GM12891 (cell line): ENCODE results near the gene GDPD4.

Source experiments
- PAX5 ChIP-seq: IDR thresholded peaks from 2 replicates; pipeline ENCODE4 v1.6.1; 2011; ENCODE audit warnings: low read length, moderate library complexity, mild to moderate bottlenecking; ENCODE audit not compliant: insufficient read depth, severe bottlenecking
- POLR2A ChIP-seq: IDR thresholded peaks from 2 replicates; pipeline ENCODE4 v1.6.1; 2011; ENCODE audit warnings: low read depth, low read length, control low read depth
- POLR2AphosphoS5 ChIP-seq: IDR thresholded peaks from 2 replicates; pipeline ENCODE4 v1.6.1; 2011; ENCODE audit warnings: low read depth, low read length, control low read depth
- SPI1 ChIP-seq: IDR thresholded peaks from 2 replicates; pipeline ENCODE4 v1.6.1; 2011; ENCODE audit warnings: low read depth, low read length, control low read depth
- TAF1 ChIP-seq: IDR thresholded peaks from 2 replicates; pipeline ENCODE4 v1.6.1; 2011; ENCODE audit warnings: low read depth, low read length, control low read depth

DNA sequence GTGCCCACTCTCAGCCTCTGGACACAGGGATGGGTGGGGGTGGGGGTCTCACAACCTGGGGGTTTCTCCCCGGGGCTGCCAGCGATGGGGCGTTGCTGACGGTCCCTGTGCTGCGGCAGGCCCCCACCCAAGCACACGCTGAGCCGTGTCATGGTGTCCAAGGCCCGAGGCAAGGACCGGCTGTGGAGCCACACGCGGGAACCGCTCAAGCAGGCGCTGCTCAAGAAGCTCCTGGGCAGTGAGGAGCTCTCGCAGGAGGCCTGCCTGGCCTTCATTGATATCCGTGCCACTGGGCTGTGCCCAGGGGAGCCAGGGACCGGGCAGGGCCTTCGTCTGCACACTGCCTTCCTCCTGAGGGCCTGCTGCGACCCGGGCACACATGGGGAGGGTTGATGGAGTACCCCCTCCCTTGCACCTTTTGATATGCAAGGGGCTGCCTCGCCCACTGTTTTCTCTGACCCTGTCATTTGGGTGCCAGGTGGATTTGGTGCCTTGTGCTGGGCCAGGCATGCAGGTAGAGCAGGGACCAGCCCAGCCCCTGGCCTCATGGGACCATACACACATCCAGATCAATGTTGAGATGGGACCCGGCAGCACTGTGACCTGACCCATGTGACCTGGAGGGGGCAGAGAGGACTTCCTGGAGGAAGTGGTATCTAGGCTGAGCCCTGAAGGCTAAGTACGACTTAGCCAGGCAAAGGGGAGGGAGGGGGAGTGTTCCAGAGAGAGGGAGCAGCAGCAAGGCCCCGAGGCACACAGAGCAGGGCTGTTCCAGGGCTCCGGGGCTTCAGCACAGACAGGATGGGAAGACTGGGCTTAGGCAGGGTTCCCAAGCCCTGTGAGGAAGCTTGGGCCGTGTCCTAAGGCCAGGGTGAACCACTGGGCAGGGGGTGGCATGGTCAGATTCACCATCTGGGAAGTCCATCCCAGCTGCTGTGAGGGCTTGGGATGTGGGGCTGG is 98.3 kb downstream of the GDPD4 start:
- TF ChIP-seq POLR2A = no peak
- TF ChIP-seq SPI1 = no peak
- no peak for TF ChIP-seq TAF1
- no peak for TF ChIP-seq POLR2AphosphoS5
- no peak for TF ChIP-seq PAX5
